Measurements from ENCODE around the gene SLC38A1.

DNA sequence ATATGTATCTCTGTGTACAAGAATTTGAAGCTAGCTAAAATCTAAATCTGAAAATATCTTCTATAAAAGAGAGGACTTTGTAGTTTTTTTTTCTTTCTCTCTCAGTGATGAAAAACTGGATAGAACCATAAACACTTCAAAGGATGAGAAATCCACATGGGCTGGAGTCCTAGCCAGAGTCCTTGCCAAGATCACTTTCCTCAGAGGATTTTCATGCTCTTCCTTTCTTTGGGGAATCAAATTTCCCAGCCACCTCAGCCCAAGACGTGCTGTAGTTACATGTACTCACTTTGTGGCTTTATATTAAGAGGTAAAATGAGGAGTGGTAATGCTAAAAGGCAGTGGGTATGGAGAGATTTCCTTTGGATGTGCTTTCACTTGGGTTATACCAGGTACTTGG is 110.3 kb downstream of the SLC38A1 start:
- TF ChIP-seq POLR2AphosphoS5 (IDR thresholded peaks at IDR 0.05) (no peak), EP300 (IDR thresholded peaks at IDR 0.05) (no peak), POLR2A (IDR thresholded peaks at IDR 0.05) (no peak)
- TF ChIP-seq, protein P1, sequence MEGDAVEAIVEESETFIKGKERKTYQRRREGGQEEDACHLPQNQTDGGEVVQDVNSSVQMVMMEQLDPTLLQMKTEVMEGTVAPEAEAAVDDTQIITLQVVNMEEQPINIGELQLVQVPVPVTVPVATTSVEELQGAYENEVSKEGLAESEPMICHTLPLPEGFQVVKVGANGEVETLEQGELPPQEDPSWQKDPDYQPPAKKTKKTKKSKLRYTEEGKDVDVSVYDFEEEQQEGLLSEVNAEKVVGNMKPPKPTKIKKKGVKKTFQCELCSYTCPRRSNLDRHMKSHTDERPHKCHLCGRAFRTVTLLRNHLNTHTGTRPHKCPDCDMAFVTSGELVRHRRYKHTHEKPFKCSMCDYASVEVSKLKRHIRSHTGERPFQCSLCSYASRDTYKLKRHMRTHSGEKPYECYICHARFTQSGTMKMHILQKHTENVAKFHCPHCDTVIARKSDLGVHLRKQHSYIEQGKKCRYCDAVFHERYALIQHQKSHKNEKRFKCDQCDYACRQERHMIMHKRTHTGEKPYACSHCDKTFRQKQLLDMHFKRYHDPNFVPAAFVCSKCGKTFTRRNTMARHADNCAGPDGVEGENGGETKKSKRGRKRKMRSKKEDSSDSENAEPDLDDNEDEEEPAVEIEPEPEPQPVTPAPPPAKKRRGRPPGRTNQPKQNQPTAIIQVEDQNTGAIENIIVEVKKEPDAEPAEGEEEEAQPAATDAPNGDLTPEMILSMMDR (IDR thresholded peaks at IDR 0.05), result no peak

Data from upper lobe of left lung (tissue), 4 donors.